IMR-90 (cell line): ENCODE measurements around the gene RAPGEF1. TPM values are rescaled to one million over a fixed set of nuclear protein-coding genes. Genes with fewer than 3 reads are reported as not detected.

Experiments used
- ATAC-seq: fragments of 200-7000 bp; cut with Tn5 transposase; 2 replicates; pipeline ENCODE4 v1.9.1; 2020; ENCODE audit warnings: low read depth, mild to moderate bottlenecking, moderate library complexity
- BruUV-seq: library from RNA; stranded (reverse); fragments of 400-500 nt; replicated peaks from 2 replicates; lab custom pipeline; 2021; lab: Mats Ljungman, UMichigan
- CTCF ChIA-PET: fragments of 300-600 bp; formaldehyde crosslinking; extraction: SDS; loops from one replicate; lab custom pipeline; 2021; ENCODE audit warnings: antibody characterized with exemption; lab: Yijun Ruan, JAX
- POLR2A ChIA-PET: fragments of 300-600 bp; sonication (Branson Sonifier 250); formaldehyde crosslinking; loops from one replicate; lab custom pipeline; 2022; ENCODE audit warnings: antibody characterized with exemption; ENCODE audit not compliant: unreplicated experiment; lab: Charles Lee
- DNase-seq: peaks from one replicate; pipeline ENCODE4 v3.0.0; 2013
- H2AFZ ChIP-seq: replicated peaks from 2 replicates; pipeline ENCODE3; 2013; ENCODE audit warnings: low read length, mild to moderate bottlenecking; ENCODE audit not compliant: poor library complexity
- H2AK5ac ChIP-seq: 2 replicates; pipeline ENCODE4 v1.6.1; 2013; ENCODE audit warnings: low read depth, low read length, inconsistent platforms
- H2AK9ac ChIP-seq: replicated peaks from 2 replicates; pipeline ENCODE3; 2013; ENCODE audit warnings: mild to moderate bottlenecking, low read depth, low read length, moderate library complexity; ENCODE audit not compliant: poor library complexity
- H2BK120ac ChIP-seq: 2 replicates; pipeline ENCODE4 v1.6.1; 2013; ENCODE audit warnings: low read depth, low read length, inconsistent platforms
- H2BK15ac ChIP-seq: 3 replicates; pipeline ENCODE4 v1.6.1; 2013; ENCODE audit warnings: low read depth, low read length, inconsistent platforms
- H2BK20ac ChIP-seq: 2 replicates; pipeline ENCODE4 v1.6.1; 2013; ENCODE audit warnings: low read depth, mild to moderate bottlenecking, inconsistent platforms, low read length, moderate library complexity
- H2BK5ac ChIP-seq: 2 replicates; pipeline ENCODE4 v1.6.1; 2013; ENCODE audit warnings: mild to moderate bottlenecking, low read depth, low read length, inconsistent platforms; ENCODE audit not compliant: poor library complexity, severe bottlenecking
- H3K14ac ChIP-seq: replicated peaks from 2 replicates; pipeline ENCODE4 v1.6.1; 2013; ENCODE audit warnings: low read depth, low read length, inconsistent platforms
- H3K18ac ChIP-seq: 2 replicates; pipeline ENCODE4 v1.6.1; 2013; ENCODE audit warnings: low read depth, low read length, control low read depth
- H3K23ac ChIP-seq: 2 replicates; pipeline ENCODE4 v1.6.1; 2013; ENCODE audit warnings: low read depth, low read length, inconsistent platforms
- H3K27ac ChIP-seq: 2 replicates; pipeline ENCODE4 v1.5.1; 2013; ENCODE audit warnings: mild to moderate bottlenecking, control low read depth, low read length; ENCODE audit not compliant: insufficient read depth
- H3K27me3 ChIP-seq: 2 replicates; pipeline ENCODE4 v1.6.1; 2013; ENCODE audit warnings: low read length; ENCODE audit not compliant: control insufficient read depth, insufficient read depth
- H3K36me3 ChIP-seq: 2 replicates; pipeline ENCODE4 v1.6.1; 2013; ENCODE audit warnings: low read length, mixed read lengths; ENCODE audit not compliant: control insufficient read depth, insufficient read depth
- H3K4ac ChIP-seq: 2 replicates; pipeline ENCODE4 v1.6.1; 2013; ENCODE audit warnings: low read depth, low read length, inconsistent platforms
- H3K4me1 ChIP-seq: 2 replicates; pipeline ENCODE4 v1.6.1; 2013; ENCODE audit warnings: low read length, mixed read lengths; ENCODE audit not compliant: control insufficient read depth, insufficient read depth
- H3K4me2 ChIP-seq: 2 replicates; pipeline ENCODE4 v1.6.1; 2013; ENCODE audit warnings: low read depth, mild to moderate bottlenecking, control low read depth, low read length, moderate library complexity
- H3K4me3 ChIP-seq: 2 replicates; pipeline ENCODE4 v1.5.1; 2013; ENCODE audit warnings: low read depth, mild to moderate bottlenecking, control low read depth, low read length, moderate library complexity; ENCODE audit not compliant: insufficient read depth
- H3K56ac ChIP-seq: 2 replicates; pipeline ENCODE4 v1.6.1; 2013; ENCODE audit warnings: low read length, inconsistent platforms; ENCODE audit not compliant: insufficient read depth; ENCODE audit errors: extremely low read depth
- H3K79me1 ChIP-seq, 2 experiments: 2 replicates each; pipeline ENCODE4 v1.6.1; 2013; ENCODE audit warnings: low read length in 2 of 2, inconsistent platforms in 1 of 2, low read depth in 1 of 2
- H3K9ac ChIP-seq: 2 replicates; pipeline ENCODE4 v1.6.1; 2013; ENCODE audit warnings: low read depth, low read length, control low read depth
- H3K9me1 ChIP-seq: 2 replicates; pipeline ENCODE4 v1.6.1; 2013; ENCODE audit warnings: low read length, inconsistent platforms; ENCODE audit not compliant: insufficient read depth
- H3K9me3 ChIP-seq: 2 replicates; pipeline ENCODE4 v1.6.1; 2013; ENCODE audit warnings: low read length; ENCODE audit not compliant: control insufficient read depth, insufficient read depth
- H4K20me1 ChIP-seq: 2 replicates; pipeline ENCODE4 v1.6.1; 2013; ENCODE audit warnings: low read length, inconsistent platforms; ENCODE audit not compliant: insufficient read depth
- H4K5ac ChIP-seq: 2 replicates; pipeline ENCODE4 v1.6.1; 2013; ENCODE audit warnings: mild to moderate bottlenecking, low read depth, low read length, control low read depth
- H4K8ac ChIP-seq, 2 experiments: 2 replicates each; pipeline ENCODE4 v1.6.1; 2013; ENCODE audit warnings: low read depth in 2 of 2, low read length in 2 of 2, control low read depth in 1 of 2, inconsistent platforms in 1 of 2
- H4K91ac ChIP-seq: 2 replicates; pipeline ENCODE4 v1.6.1; 2013; ENCODE audit warnings: low read depth, low read length, inconsistent platforms; ENCODE audit not compliant: insufficient read depth
- BHLHE40 ChIP-seq: fragments of 150-350 bp; IDR thresholded peaks from 2 replicates; pipeline ENCODE4 v1.6.1; 2016; ENCODE audit warnings: mild to moderate bottlenecking, low read depth, low read length
- CEBPB ChIP-seq: IDR thresholded peaks from 2 replicates; pipeline ENCODE4 v1.6.1; 2012; ENCODE audit warnings: low read depth, low read length, improper control_type of control experiment
- MAZ ChIP-seq: IDR thresholded peaks from 2 replicates; pipeline ENCODE4 v1.6.1; 2012; ENCODE audit warnings: low read depth, mild to moderate bottlenecking, low read length, improper control_type of control experiment, moderate library complexity, borderline replicate concordance
- POLR2A ChIP-seq: IDR thresholded peaks from 2 replicates; pipeline ENCODE4 v1.6.1; 2012; ENCODE audit warnings: mild to moderate bottlenecking, low read depth, low read length
- RAD21 ChIP-seq: IDR thresholded peaks from 2 replicates; pipeline ENCODE4 v1.6.1; 2012; ENCODE audit warnings: low read length, improper control_type of control experiment
- RCOR1 ChIP-seq: IDR thresholded peaks from 2 replicates; pipeline ENCODE4 v1.6.1; 2012; ENCODE audit warnings: mild to moderate bottlenecking, low read length, improper control_type of control experiment; ENCODE audit not compliant: insufficient replicate concordance
- RFX5 ChIP-seq: IDR thresholded peaks from 2 replicates; pipeline ENCODE4 v1.8.0; 2012; ENCODE audit warnings: low read depth, mild to moderate bottlenecking, low read length, moderate library complexity
- WGBS, 2 experiments: methylation state at CpG; one replicate each; pipeline versions ENCODE4 v1.1.5 to v1.1.7; 2013; ENCODE audit warnings: missing lambda C conversion rate in 2 of 2; ENCODE audit not compliant: insufficient read length in 1 of 2; ENCODE audit errors: extremely low coverage in 2 of 2; 5-methylcytosine and 5-hydroxymethylcytosine counted together
- dilution Hi-C: fragments of 300-500 bp; cut with HindIII; formaldehyde crosslinking; loops from one replicate; pipeline ENCODE4 v1.14.3; 2018; ENCODE audit warnings: low sequenced_read_pairs; ENCODE audit not compliant: unreplicated experiment
- in situ Hi-C: fragments of 300-500 bp; cut with MboI; formaldehyde crosslinking; loops from 3 replicates; pipeline ENCODE4 v1.14.3; 2019; ENCODE audit warnings: low sequenced_read_pairs, inconsistent platforms, mixed read lengths
- intact Hi-C: fragments of 100-400 bp; cut with micrococcal nuclease; formaldehyde crosslinking; loops from 2 replicates; pipeline ENCODE4 v1.10.0; 2022
- polyA plus RNA-seq, 3 experiments: library from polyadenylated mRNA; depleted of rRNA; stranded (reverse); fragments of >200 nt; gene quantifications; 2 replicates each; pipeline ENCODE4 v1.2.3, GENCODE V29; 2012; ENCODE audit warnings: low replicate concordance in 1 of 3
- total RNA-seq: library from RNA; depleted of rRNA; stranded (reverse); fragments of >200 nt; gene quantifications from 2 replicates; pipeline ENCODE4 v1.2.3, GENCODE V29; 2012

RAPGEF1 gene
- total and polyA plus RNA-seq, 2 of the 4 experiments (the other 2 are of a cell fraction): 13.1 to 22.3 TPM

GRCh38 chr9:131603199-131603598 lies 136.7 kb downstream of the RAPGEF1 start:
- 90% methylated on average over 4 of the region's 9 CpGs; no CpG with 5 or more reads in 1 of the 2 experiments for WGBS, 2 experiments
- H2BK15ac ChIP-seq: no peak overlapping the region
- H3K56ac ChIP-seq: no peak overlapping the region
- H3K9me3 ChIP-seq: no peaks in the 10 kb centered on the region
- DNase-seq (no peak), ATAC-seq (no peak)
- no peak overlapping the region for H3K27ac ChIP-seq
- H2AK5ac ChIP-seq: no peak overlapping the region
- H3K27me3 ChIP-seq: no peaks in the 10 kb centered on the region
- ChIA-PET POLR2A (no interaction called here), CTCF (no interaction called here)
- H3K9ac ChIP-seq: no peak overlapping the region
- H2AFZ ChIP-seq: no peak overlapping the region
- H4K5ac ChIP-seq: no peak overlapping the region
- H2BK5ac ChIP-seq: no peak overlapping the region
- no TSS peak for BruUV-seq
- dilution Hi-C loops: no loop called here
- H4K20me1 ChIP-seq: no peaks in the 10 kb centered on the region
- no peak overlapping the region for H2AK9ac ChIP-seq
- no peak overlapping the region for H2BK20ac ChIP-seq
- peaks cover 16% of the 10 kb centered on the region for H3K4me1 ChIP-seq
- H4K91ac ChIP-seq: no peak overlapping the region
- H3K14ac ChIP-seq: no peak overlapping the region
- H3K9me1 ChIP-seq: peaks cover 23% of the 10 kb centered on the region
- no peak overlapping the region for H3K4me2 ChIP-seq
- H3K36me3 ChIP-seq: peaks cover 17% of the 10 kb centered on the region
- no peak overlapping the region for H2BK120ac ChIP-seq
- no peak overlapping the region for H3K4me3 ChIP-seq
- H3K18ac ChIP-seq: no peak overlapping the region
- TF ChIP-seq RAD21 (no peak), RCOR1 (no peak), BHLHE40 (no peak), POLR2A (no peak), MAZ (no peak), RFX5 (no peak), CEBPB (no peak)
- intact Hi-C loops: no loop called here
- no peak overlapping the region for H3K23ac ChIP-seq
- peaks cover 4 to 22% of the 10 kb centered on the region in 2 experiments; a peak in 3 of 4 replicates for H3K79me1 ChIP-seq
- no peak overlapping the region for H3K4ac ChIP-seq
- in situ Hi-C loops: no loop called here
- no peak overlapping the region for H4K8ac ChIP-seq
